Inflammatory macrophage treated with lipopolysaccharide for 1 hour (primary cell): ENCODE results near the gene SLC6A7.

Experiments used
- DNase-seq, 2 donors: peaks; one replicate each; pipeline ENCODE4 v3.0.0-alpha.2; 2020 to 2022

The SLC6A7 gene

GRCh38 chr5:150175076-150175475 is 14.8 kb upstream of the SLC6A7 start:
- DNase-seq, result no peak

- peak in 1 of 2 donors; percentile 41 for DNase-seq
Measured at GRCh38 chr5:150175536-150175935, 14.3 kb upstream of the SLC6A7 start.

- no peak for DNase-seq
Measured at GRCh38 chr5:150176745-150177477, 13.0 kb upstream of the SLC6A7 start.

GRCh38 chr5:150177721-150178120 is 12.1 kb upstream of the SLC6A7 start:
- DNase-seq, result no peak

GRCh38 chr5:150178262-150178661 is 11.6 kb upstream of the SLC6A7 start:
- DNase-seq, result no peak

- DNase-seq, result no peak
Measured at GRCh38 chr5:150179019-150179620, 10.7 kb upstream of the SLC6A7 start.

GRCh38 chr5:150180241-150181026 is 9.4 kb upstream of the SLC6A7 start:
- peak in 1 of 2 donors; percentile 60 for DNase-seq

GRCh38 chr5:150181027-150181426 is 8.8 kb upstream of the SLC6A7 start:
- no peak for DNase-seq

- no peak for DNase-seq
Measured at GRCh38 chr5:150181766-150182545, 7.9 kb upstream of the SLC6A7 start.

GRCh38 chr5:150182774-150183173 is 7.1 kb upstream of the SLC6A7 start:
- no peak for DNase-seq

- no peak for DNase-seq
Measured at GRCh38 chr5:150183436-150183835, 6.4 kb upstream of the SLC6A7 start.

- DNase-seq, result no peak
Measured at GRCh38 chr5:150184006-150184405, 5.9 kb upstream of the SLC6A7 start.

- peak; percentile 82 for DNase-seq
Measured at GRCh38 chr5:150184990-150185912, 4.6 kb upstream of the SLC6A7 start.

GRCh38 chr5:150186137-150186536 is 3.7 kb upstream of the SLC6A7 start:
- no peak for DNase-seq

- no peak for DNase-seq
Measured at GRCh38 chr5:150186897-150187296, 3.0 kb upstream of the SLC6A7 start.

GRCh38 chr5:150188146-150188842 is 1.6 kb upstream of the SLC6A7 start:
- DNase-seq, result no peak

GRCh38 chr5:150189326-150189725 is 536 bp upstream of the SLC6A7 start:
- DNase-seq, result peak; percentile 35 to 64

- no peak for DNase-seq
Measured at GRCh38 chr5:150190503-150190979, 679 bp downstream of the SLC6A7 start.

GRCh38 chr5:150190987-150191386 is 1.1 kb downstream of the SLC6A7 start:
- DNase-seq, result no peak

GRCh38 chr5:150192462-150192861 is 2.6 kb downstream of the SLC6A7 start:
- DNase-seq, result no peak
